Stimulated activated CD4-positive, alpha-beta T cell treated with anti-CD3 and anti-CD28 coated beads, Interleukin-12 subunit alpha, Interleukin-12 subunit beta, amount 100 ng/mL, for 4 hours (primary cell): Measurements from ENCODE around the gene DCST1.

Source experiments
- DNase-seq: peaks from one replicate; pipeline ENCODE4 v3.0.0-alpha.2; 2020

DCST1 gene

DNA sequence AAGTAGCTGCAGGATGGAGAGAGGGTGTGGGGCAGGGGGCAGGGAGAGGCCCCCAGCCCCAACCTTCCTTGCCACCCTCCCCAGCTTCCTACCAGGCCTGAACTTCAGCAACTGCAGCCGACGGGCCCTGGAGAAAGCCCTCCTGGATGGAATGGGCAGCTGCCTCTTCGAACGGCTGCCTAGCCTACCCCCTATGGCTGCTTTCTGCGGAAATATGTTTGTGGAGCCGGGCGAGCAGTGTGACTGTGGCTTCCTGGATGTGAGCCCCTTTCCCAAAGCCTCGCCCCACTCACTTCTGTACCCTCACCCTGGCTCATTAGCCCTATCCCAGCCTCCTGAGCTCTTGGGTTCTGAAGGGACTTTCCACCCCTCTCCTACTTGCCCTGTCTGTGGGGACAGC, 23.5 kb downstream of the DCST1 start:
- DNase-seq, result no peak

DNA sequence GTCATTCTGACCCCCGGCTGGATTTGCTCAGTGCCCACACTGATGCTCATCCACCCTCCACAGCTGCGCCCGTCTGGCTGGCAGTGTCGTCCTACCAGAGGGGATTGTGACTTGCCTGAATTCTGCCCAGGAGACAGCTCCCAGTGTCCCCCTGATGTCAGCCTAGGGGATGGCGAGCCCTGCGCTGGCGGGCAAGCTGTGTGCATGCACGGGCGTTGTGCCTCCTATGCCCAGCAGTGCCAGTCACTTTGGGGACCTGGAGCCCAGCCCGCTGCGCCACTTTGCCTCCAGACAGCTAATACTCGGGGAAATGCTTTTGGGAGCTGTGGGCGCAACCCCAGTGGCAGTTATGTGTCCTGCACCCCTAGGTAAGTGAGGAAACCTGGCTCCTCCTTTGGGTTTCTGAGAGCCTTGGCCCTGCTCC, 24.2 kb downstream of the DCST1 start:
- no peak for DNase-seq

DNA sequence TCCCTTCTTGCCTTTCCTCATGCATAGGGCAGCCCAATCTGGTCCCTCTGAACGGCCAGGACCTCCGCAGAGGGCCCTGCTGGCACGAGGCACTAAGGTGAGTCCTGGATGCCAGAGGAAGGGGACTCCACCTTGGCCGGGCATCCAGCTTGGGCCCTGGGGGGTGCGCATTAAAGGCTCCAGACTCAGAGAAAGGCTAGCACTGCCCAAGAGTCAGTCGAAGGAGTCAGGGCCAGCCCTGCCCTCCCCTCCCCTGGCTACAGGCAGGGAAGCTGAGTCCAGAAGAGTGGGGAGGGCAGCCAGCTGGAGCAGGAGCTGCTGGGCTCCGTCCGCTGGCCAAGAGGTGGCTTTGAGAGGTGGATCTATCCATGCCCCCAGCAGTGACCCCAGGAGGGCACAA, 27.1 kb downstream of the DCST1 start:
- DNase-seq, result no peak

DNA sequence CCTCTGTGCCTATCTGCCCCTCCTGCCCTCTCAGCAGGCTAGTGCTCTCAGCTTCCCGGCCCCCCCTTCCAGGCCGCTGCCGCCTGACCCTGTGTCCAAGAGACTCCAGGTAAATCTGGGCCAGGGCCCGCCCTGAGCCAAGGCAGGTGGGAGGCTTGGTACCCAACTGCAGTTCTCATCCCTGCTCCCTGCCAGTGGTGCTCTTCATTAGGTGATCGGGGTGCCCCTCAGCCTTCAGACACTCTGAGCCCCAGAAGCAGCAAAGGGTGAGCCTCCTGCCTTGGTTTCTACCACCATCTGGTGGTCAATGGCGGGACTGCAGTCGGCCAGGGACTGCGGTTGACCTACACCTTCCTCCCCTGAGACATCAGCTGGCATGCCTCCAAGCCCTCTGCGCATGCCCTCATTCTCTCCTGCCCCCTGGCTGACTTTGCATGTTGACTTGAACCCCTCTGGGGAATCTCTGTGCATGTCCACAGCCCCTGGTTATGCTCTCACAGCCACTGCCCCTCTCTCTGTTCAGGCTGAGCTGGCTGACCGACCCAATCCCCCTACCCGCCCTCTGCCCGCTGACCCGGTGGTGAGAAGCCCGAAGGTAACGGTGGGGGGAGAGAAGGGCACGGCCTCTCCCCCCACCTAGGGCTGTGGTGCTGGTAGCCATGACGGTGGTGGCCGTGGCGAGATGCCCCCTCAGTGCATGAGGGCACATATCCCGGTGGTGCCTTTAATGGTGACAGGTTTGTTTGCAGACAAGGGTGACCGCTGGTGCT, 27.9 kb downstream of the DCST1 start:
- peak; percentile 97 for DNase-seq

DNA sequence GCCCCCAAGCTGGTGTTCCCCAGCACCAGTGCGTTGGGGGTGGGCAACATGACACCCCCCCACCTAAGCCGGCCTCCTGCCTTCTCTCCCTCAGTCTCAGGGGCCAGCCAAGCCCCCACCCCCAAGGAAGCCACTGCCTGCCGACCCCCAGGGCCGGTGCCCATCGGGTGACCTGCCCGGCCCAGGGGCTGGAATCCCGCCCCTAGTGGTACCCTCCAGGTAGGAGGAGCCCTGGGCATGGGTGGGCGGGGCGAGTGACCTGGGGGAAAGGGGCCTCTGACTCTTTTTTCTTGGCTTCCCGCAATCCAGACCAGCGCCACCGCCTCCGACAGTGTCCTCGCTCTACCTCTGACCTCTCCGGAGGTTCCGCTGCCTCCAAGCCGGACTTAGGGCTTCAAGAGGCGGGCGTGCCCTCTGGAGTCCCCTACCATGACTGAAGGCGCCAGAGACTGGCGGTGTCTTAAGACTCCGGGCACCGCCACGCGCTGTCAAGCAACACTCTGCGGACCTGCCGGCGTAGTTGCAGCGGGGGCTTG, 28.6 kb downstream of the DCST1 start:
- no peak for DNase-seq

DNA sequence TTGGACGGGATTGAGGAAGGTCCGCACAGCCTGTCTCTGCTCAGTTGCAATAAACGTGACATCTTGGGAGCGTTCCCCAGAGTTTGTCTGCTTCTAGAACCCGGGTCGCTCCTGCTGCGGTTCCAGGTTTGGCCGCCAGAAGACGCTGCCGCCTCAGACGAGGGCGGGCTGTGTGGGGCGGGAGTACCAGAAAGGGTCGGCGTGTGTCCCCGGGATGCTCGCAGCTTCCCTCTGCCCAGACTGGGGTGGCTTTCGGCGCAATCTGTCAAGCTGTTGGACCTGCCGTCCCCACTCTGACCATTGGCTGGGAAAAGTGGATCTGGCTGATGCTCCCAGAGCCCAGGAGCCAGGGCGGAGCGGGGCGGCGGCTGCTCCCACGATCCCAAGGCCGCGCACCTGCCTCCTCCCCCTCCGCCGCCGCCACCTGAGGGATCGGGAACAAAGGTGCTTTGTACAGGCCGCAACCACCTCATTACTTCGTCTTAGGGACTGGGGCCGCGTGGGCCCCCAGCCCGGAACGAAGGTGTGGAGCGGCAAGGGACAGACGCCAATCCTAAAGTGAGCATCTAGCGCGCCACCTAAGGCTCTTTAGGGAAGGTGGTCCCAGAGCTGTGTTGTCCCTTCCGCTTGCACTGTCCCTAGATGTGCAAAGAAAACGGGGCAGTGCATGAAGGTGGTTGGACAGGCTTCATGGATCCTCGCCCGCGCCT, 29.2 kb downstream of the DCST1 start:
- peak; percentile 76 for DNase-seq

DNA sequence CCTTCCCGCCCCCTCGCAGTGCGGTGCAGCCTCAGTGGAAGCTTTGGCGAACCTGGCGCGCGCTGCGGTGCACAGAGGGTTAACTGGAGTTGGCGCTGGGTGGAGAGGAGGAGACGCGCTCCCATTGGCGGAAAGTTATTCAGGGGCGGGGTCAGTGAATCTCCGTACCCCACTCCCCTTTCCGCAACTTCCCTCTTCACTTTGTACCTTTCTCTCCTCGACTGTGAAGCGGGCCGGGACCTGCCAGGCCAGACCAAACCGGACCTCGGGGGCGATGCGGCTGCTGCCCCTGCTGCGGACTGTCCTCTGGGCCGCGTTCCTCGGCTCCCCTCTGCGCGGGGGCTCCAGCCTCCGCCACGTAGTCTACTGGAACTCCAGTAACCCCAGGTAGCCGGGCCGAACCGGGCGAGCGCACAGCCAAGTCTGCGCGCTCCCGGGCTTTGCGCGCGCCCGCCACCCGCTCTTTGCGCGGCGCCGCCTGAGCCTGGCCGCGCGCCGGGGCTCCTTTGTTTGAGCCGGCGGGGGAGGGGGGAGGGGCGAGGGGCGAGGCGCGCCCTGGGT, 30.0 kb downstream of the DCST1 start, which contains the start of gene EFNA4:
Gene EFNA4, plus strand, starts transcription at position 191 of the 561 bp plus-strand sequence. Its CDS starts 84 bp downstream, at position 275.
- DNase-seq, result peak; percentile 78

DNA sequence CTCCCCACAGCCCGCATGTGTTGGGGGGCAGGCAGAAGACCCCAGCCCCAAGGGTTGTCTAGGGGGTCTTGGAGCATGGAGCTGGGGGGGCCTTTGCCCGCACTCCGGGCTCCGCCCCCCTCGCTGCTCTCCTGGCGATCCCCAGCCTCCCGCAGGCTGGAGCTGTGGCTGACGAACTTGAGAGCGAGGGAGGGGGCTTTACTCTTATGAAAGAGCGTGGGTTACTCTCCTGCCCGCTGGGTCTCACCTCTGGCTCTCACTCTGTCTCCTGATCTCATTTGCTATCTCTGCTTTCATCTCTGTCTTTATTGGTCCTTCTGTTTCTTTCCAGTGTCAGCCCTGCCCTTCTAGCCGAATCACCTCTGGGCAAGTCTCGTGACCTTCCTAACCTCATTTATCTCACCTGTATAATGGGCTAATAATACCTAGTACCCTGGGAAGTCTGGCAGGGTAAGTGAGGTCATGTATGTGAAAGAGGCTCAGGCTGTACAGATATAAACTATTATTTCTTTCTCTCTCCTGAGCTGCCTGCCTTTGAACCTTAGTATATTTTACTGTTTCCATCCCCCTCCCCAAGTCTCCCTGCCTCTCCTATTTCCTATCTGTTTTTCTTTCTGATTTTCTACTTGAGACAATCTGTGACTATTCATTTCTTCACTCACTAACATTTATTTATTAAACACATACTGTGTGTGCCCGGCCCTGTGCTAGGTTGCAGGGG, 30.6 kb downstream of the DCST1 start:
- DNase-seq, result no peak

DNA sequence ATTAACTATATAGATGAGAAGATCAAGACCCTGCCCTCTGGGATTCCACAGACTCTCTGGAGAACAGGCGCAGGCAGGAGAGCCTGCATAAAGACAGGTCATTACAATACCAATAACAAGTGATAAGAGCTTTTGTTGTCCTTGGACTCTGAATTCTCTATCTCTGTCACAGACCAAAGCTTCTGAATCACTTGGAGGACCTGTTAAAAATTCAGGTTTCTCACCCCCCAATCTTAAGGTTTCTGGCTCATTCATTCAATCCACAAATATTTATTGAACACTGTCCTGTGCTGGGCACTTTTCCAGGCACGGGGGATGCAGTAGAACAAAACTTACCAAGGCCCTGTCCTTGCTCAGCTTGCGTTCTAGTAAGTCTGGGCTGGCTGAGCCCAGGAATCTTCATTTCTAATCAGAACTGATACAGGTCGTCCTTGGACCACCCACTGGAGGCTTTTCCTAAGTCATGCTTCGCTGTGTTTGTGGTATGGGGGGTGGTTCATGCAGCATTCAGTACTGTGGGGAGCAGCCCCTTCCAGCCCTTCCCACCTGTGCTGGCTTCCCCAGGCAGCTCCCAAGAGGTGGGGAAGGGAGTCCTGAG, 31.3 kb downstream of the DCST1 start:
- DNase-seq, result no peak

DNA sequence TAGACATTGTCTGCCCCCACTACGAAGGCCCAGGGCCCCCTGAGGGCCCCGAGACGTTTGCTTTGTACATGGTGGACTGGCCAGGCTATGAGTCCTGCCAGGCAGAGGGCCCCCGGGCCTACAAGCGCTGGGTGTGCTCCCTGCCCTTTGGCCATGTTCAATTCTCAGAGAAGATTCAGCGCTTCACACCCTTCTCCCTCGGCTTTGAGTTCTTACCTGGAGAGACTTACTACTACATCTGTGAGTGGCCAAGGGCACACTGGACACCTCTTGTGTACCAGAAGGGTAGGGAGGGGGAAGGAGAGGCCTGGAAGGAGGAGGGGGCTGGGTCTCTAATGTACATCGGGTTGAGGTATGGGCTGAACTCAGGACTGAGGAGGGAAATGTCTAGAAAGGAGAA, 33.2 kb downstream of the DCST1 start:
- no peak for DNase-seq

DNA sequence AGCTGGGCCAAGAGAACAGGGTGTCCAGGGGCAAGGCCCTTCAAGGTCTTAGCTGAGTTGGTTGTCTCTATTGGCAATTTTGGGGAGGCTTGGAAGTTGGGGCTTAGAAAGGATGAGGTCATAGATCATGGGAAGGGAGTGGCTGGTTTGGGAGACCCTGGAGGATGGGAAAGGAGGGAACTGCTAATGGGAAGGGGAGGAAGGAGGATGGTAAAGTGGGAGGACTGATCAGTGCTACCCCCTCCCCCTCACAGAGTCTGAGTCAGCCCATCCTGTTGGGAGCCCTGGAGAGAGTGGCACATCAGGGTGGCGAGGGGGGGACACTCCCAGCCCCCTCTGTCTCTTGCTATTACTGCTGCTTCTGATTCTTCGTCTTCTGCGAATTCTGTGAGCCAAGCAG, 35.0 kb downstream of the DCST1 start:
- no peak for DNase-seq

DNA sequence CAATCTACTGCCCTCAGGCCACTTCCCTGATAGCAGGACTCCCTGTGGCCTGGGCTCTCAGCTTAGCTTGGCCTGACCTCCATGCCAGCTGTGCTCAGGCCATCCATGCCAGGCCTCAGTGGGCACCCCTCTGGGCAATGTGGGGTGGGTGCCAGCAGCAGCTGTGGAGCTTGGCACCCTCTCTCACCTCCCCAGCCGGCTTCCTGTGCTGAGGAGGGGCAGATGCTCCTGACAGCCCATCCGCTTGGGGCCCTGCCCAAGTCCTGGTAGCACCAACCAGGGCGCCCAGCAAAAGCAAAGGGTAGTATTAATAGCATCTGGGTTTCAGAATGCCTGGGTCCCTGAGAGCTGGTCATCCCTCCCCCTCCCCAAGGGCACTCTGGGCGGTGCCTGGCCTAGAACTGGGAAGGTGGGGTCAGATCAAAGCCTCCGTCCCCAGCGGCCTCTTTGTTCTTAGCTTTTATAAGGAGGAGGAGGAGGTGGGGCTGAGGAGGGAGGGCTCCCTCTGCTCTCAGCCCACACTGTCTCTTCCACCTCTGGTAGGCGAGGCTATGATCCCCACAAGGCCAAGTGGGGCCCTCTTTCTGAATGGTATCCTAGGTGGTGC, 36.0 kb downstream of the DCST1 start:
- DNase-seq, result no peak

DNA sequence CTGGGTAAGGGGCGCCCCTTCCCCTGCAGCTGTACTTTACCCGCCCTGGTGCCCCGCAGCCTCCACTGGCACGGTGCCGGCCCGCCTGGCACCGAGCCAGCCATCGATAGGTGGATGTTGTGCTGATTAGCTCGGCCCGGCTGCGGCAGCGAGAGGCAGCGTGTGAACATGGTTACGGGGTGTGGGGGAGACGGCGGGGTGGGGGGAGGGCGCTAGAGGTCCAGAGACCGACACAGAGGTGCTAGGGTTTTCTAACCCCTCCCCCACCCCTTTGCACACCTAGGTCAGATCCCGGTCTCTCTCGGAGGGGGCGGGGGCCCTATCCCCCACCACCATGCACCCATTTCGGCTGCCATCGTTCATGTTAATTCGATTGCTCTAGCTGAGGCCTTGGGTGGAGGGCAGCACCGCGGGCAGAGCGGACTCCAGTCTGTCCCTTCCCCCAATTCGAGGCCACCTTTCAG, 36.6 kb downstream of the DCST1 start:
- DNase-seq, result no peak

DNA sequence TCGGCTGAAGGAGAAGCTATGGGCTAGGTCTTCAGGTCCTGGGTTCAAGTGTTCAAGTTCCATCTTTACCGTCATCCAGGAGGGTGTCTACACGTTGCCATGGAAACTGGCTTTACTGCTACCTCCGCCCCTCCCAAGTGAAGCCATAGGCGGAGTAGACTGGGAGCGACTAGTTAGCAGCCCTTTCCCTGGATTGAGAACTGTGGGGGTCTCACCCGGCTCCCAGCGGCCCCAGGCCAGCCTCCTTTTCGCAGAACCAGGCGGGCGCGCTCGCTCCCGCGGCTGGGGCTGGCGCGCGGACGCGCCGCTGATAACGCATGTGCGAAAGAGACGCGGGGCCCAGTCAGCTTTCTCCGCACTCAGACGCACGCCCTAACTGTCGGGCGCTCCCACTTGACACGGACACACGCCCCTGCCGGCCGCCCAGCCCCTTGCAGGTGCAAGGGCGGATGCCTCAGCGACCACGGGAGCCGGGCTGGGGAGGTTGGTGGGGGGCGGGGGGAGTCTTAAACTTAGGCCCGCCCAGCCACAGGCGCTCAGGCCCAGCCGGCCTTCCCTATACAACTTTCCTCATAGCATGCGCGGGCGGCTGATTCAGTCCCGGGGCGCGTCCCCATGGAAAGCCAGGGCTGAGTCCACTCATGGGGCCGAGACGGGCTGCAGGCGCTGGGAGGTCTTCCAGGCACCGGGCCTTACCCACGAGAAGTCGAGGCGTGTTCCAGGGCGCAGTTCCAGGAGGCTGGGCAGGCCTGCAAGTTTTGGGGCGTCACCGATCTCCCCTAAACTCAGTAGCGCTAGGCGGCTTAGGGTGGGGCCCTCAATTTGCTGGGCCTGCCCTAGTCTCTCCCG, 37.3 kb downstream of the DCST1 start:
- peak; percentile 69 for DNase-seq

DNA sequence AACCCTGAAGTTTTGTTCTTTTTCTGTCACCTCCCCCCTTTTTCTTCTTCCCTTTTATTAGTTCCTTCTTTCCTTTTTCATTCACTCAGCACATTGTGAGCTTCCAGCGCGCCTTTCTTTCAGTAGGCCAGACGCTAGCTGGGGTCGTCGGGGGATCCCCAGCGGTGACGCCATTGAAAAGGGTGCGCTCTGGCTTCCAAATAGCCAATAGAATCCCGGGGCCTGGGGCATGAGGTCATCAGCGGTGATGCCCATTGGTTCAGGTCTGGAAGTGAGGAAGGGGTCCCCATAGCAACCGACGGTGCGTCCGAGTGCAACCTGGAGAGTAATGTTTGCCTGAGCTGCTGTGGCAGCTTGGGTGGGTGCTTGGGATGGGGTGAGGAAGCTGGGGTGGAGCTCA, 38.1 kb downstream of the DCST1 start:
- DNase-seq, result no peak

DNA sequence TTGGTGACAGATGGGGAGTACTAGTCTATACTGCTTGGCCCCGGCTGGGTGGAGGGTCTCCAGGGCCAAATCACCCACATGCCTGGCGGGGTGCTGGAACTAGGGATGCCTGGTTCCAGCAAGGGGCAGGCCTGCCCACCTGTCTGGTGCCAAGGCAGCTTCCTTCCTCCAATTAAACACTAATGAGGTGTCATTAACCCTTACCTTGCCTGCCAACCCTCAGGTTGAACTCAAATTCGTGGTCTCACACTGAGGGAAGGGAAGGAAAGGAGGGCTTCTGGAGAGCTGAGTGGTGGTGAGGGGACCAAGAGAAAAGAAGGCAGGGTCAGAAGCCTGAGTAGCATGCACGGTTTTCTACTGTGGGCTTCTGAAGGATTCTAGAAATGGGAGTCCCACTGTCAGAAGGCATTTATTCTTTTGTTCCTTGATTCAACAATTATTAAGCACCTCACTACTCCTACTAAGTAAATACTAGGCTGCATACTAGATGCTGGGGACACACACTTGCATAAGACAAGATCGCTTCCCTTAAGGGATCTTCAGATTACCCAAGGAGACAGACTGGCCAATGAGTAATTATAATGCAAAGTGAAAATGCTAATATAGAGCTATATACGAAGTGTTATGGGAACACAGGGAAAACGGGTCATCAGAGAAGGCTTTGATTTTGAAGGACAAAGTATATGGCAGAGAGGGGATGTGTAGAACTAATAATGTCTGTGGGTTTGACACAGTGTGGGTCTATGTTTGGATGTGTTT, 39.1 kb downstream of the DCST1 start:
- DNase-seq, result no peak

DNA sequence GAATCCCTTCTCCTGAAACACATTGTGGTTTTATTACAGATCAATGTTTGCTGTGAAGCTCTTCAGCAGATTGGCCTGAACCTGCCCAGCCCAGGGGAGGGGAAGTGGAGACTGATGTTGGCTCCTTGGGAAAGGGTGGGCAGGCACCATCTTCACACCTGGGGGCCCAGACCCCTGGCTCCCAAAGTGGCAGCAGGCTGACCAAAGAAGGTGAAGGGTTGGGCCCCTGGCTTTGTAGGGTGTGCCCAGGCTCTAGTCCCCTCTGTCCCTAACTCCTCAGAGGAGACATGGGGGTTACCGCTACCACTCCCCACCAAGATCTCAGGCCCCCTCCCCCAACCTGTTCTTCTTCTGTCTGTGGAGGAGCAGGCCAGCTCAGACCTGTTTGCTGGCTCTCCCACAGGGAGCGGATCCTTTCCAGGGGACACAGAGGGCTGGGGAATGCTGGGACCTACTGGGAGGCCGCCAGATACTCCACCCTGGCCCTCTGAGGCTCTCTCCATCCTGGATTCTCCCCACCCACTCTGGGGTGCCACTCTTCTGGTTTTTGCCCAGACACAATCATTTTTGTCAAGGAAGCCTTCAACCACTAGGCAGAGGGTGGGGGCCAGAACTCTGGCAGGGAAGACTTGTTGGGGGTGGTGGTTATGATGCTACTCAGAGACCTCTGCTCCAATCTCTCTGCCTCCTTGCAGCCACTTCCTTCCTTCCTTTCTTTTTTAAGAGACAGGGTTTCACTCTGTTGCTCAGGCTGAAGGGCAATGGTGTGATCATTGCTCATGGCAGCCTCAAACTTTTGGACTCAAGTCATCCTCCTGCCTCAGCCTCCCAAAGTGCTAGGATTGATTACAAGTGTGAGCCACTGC, 40.0 kb downstream of the DCST1 start:
- no peak for DNase-seq

DNA sequence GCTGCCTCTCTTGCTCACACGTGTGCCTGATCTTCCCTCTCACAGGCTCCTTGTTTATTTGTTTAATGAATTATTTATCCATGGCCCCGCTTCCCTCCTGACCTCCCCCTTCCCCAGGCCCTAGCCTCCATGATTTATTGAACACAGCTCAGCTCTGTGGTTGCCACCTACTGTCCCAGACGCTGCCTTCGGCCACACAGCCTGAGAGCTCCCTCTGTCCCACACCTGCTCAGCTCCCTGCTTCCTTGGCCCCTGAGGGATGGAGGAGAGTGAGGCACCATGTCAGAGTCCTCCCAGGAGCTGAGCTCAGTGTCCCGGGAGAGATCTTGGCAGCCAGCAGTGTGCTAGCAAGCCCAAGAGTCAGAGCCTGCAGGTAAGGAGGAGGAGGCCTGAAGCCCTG, 41.9 kb downstream of the DCST1 start:
- no peak for DNase-seq

DNA sequence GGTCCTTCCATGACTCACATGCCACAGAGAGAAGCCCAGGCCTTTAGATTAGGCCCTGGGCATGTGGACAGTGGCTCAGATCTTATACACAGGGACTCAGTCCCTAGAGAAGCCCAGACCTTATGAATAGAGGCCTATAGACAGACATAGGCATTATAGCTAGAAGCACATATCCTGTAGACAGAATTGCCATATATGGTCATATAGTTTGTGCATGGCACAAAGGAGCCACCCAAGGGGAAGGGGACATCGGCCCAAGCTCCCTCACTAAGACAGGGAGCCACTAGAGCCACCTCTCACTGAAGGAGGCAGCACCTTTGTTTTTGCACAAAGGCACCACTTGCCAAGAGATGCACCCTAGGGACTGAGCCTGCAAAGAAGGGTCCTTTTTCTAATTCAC, 42.7 kb downstream of the DCST1 start:
- no peak for DNase-seq
